ENCODE results near the gene ASB11.
A peak's percentile ranks its signal among the peaks of the same experiment; 100 is the strongest.

The ASB11 gene, protein sequence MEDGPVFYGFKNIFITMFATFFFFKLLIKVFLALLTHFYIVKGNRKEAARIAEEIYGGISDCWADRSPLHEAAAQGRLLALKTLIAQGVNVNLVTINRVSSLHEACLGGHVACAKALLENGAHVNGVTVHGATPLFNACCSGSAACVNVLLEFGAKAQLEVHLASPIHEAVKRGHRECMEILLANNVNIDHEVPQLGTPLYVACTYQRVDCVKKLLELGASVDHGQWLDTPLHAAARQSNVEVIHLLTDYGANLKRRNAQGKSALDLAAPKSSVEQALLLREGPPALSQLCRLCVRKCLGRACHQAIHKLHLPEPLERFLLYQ
- long read RNA-seq, donor 1 = 0 reads
- long read RNA-seq, donor 2 = 0 reads
- long read RNA-seq, donor 3 = 0 reads
- long read RNA-seq, donor 4 = 0 reads
- long read RNA-seq, donor 5 = 0 reads
- long read RNA-seq, donor 6 = 0 reads
- long read RNA-seq, donor 7 = 0 reads
- long read RNA-seq, donor 8 = 0 reads

DNA sequence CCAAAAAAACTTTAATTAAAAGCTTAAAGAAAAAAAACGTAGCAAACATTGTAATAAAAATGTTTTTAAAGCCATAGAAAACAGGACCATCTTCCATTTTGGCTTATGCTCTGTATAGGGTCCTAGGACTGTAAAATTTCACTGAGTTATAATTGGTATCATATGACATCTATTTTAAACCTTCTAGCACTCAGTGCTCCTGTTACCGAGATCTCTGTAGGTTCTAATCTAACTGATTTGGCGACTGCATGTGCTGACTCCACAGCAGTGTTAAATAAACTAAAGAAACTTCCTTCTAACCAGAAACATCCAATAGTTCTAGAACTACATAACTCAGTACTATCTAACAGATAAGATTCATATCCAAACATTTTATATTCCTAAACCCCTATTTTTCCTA is at the start of gene ASB11:
Gene ASB11, minus strand, starts transcription at position 132 of the 400 bp plus-strand sequence. Its CDS starts 35 bp downstream, at position 97.
- DNase-seq = no peak

DNA sequence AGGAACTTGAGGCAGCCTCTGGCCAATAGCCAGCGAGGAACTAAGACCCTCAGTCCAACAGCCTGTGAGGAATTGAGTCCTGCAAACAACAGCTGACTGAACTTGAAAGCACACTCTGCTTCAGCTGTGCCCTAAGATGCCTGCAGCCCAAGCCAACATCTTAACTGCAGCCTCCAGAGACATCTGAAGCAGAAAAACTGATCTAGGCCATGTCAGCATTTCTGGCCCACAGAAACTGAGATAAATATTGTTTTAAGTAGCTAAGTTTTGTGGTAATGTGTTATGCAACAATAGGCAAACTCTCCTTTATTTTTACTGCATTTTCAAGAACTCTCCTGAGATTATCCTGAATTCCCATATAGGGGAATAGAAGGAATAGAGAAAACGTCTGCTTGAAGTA is 44.3 kb upstream of the ASB11 start:
- no peak for DNase-seq

DNA sequence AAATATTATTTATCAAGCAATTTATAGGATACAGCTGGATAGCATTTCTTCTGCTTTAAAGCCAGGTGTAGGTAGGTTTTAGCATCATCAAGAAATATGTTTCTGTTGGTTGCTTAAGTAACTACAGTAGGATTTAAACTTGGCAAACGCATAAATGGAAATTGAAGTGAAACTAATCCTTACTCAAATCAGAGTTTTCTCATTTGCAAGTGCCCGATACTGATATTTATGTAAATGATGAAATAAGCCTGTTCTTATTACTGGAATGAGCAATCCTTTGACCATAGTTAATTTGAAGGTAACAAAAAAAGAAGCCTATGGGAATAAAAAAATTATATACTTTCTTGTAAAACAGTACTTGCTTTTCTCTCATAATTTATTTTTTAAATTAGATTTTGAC is 43.1 kb upstream of the ASB11 start:
- no peak for DNase-seq

DNA sequence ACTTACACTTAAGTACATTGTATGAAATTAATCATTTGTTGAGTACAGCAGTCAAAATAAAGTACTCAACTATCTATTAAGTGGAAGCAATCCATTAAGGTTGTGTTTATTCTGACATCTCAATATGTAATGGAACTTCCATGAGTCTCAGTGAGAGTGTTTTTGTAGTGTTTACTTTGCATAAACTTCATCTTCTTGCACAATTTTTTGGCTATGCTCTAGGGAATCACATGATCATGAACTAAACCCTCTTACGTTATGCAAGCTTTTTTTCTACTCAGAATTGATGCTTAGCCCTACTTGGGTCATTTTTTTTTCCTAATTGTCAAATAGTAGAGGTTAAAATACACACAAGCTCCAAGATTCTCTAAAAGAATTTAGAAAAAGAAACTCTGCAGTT is 41.0 kb upstream of the ASB11 start:
- no peak for DNase-seq

DNA sequence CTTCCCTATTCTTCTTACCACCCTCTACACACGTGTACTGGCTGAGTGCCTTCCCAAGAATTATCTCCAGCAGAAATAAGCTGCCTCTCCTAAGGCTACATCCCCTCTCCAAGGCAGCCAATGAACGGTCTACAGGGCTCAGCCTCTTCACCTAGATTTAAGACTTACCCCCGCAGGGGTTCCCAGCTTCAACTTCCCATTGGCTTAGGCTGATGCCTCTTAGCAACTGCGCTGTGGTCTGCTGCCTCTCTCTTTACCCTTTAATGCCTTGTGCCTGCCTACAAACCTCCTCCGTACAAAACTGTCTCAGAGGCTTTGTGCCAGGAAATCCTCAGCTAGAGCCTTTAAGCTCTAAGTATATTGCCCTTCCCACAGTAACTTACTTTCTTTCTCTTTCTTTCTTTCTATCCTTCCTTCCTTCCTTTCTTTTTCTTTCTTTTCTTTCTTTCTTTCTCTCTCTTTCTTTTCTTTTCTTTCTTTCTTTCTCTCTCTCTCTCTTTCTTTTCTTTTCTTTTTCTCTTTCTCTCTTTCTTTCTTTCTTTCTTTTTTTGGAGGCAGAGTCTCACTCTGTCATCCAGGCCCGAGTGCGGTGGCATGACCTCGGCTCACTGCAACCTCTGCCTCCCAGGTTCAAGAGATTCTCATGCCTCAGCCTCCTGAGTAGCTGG is 35.0 kb upstream of the ASB11 start:
- DNase-seq = no peak

DNA sequence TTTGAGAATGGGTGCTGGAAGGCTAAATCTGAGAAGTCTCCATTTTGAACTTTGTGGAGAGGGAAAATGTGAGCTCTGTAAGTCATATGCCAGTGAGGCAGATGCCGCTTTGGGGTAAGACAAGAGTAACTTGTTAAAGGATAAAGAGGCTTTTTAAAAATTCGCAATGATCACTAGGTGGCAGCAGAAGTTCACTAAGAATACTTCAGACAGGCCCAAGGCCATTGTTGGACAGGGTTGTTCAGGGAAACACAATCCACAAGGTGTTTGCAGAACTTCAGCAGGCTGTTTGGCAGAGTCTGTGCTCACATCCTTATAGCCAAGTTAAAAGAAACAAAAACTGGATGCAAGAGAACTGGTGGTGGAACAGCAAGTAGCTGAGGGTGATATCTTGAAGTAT is 33.6 kb upstream of the ASB11 start:
- no peak for DNase-seq

DNA sequence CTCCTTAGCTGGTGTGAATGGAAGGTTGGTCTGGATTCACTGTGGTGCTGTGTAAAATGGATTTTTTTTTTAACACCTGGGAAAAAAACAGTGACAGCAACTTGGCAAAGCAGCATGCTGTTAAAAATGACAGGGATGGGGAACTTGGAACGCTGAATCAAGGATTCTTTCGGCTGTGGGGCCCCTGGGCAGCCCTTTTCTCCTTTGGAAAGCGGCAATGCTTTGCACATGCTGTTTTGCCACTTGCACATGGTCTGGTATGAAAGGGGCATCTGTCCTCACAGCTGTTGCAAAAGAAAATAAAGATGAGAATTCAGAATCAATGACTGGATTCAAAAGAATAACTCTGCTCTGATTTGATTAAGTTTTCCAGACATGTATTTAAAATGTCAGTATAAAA is 30.5 kb upstream of the ASB11 start:
- DNase-seq = no peak

DNA sequence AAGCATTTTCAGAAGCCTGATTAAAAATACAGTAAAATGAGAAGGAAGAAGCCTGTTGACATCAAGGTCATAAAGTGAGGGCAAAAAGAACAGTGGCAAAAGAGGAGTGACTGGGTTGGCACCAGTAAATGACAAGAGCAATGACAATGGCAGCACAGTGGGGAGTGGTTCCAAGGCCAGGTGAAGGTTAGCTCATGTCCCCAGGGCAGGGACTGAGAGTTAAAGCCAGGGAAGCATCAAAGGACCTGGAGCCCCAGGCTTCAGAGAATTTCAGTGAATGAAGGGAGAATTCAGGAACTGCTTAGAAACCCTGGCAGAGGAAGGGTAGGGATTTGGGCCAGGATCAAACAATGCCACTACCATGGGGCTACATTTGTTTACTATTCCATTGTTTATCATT is 28.7 kb upstream of the ASB11 start:
- no peak for DNase-seq

DNA sequence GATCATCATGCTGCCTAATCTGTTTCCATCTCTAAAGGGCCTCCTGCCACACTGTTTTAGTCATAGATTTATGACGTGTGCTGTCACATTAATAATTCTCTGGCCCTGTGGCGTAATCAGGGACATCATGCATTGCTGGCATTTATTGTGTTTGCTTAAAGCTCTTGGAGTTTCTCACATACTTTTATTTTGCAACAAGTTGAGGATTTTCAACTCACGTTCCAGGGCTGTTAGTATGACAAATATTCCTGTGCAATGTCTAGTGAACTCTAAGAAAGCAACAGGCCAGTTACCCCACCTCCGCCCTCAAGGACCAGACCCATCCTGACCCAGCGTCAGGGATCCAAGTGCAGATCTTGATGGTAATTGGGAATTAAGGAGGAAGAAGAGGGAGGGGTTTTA is 27.6 kb upstream of the ASB11 start:
- DNase-seq = no peak

DNA sequence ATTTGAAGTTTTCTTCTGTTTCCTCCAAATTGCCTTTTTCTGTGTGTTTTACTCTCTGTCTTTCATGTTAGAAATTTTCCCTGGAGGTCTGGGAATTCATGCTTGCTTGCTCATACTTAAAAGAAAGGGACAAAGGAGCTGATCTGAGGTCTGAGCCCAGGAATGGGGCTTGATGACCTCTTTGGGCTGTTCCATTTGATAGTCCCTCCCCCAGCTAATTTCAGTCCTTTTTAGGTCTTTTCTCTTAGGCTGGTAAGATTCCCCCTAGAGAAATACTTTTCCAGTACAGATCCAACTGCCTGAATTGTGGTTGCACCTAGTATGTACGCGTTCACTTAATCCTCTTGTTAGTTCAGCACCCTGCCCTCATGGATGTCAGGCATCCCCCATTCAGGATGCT is 25.4 kb upstream of the ASB11 start:
- DNase-seq = no peak

DNA sequence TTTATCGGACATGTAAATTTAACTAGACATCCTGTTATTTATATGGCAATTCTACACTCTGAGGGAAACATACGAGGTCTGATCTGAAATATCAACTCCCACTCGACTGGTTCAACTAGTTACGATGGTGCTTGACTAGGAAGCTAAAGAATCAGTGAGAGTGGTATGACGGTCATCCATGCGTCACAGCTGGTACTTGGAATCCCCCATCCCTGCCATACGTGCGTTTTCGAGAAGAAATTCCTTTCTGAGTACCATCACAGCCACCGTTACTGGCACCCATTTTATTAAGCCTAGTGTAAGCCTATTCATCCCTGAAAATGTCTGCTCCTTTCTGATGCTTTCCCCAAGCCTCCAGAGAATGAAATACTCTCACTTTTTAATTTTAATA is 20.6 kb upstream of the ASB11 start:
- no peak for DNase-seq

DNA sequence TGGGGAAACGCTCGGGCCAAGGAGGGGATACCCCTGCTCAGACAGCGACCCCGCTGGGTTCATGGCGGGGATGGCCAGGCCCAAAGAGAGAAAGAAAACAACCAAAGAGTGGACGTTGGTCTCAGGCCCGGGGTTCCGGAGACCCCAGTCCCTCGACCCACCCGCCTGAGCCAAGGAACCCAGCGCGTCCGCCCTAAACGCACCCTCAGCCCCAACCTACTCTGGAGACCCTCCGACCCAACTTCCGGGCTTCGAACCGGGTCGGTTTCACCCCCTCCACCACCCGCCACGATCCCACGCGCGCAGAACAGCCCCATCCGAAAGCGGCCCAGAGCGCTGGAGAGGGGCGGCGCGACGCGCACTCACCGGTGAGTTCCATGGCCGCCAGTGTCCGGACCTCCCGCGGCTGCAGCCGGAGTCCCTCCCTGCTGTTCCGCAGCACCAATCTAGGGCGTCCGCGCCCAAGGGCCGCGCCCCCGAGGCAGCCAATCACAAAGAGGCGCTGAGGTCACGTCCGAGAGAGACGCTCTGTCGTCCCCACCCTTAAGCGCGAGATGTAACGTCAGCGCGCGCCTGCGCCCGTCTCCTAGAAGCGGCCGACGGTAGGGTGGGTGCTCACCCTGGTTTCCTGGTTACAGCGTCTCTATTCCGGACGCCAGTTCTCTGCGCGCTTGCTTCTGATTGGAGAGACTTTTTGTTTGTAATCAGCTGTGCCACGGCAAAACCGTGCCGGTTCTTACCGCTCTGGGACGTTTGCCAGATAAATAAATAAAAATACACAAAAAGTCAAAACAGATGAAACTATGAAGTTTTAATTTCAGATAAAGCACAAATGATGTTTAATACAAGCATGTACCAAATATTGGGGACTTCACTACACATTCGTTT is 19.9 kb upstream of the ASB11 start, which contains the start of gene PIGA:
Gene PIGA, minus strand, starts transcription at position 389 of the 888 bp plus-strand sequence. CDS start 3,593 bp downstream, outside the sequence.
- peak; percentile 74 for DNase-seq

DNA sequence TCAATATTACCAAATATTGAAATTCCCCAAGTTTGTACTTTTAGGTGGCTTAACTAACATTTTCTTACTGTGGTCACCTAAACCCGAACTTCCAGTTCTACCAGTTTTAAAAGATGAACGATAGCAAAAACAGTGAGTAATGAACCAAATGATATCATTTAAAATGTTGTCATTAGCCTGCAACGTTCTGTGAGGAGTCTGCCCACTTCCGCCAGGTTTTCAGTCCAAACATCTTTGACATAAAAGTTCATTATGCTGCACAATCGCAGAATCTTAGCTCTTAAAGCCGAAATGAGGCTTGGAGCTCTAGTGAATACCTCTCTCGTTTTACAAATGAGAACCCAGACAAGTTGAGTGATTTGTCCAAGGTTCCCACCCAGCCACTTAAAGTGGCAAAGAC is 19.1 kb upstream of the ASB11 start:
- DNase-seq = no peak

DNA sequence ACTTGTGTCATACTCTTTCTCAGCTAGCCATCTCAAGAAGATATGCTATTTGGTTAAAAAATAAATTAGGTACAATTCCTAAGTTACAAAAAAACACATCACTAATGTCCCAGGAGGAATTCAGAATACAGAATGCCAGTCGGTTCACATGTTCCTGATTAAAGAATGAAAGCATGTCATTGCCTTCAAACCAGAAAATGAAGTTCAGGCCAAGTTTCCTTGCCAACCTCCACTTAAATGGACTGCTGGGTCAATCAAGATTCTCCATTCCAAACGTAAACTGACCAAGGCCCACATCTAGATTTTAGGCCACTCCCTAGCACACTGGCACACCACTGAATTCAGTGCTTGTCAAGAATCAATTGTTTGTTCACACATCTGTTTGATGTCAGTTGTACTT is 13.4 kb upstream of the ASB11 start:
- DNase-seq = no peak

DNA sequence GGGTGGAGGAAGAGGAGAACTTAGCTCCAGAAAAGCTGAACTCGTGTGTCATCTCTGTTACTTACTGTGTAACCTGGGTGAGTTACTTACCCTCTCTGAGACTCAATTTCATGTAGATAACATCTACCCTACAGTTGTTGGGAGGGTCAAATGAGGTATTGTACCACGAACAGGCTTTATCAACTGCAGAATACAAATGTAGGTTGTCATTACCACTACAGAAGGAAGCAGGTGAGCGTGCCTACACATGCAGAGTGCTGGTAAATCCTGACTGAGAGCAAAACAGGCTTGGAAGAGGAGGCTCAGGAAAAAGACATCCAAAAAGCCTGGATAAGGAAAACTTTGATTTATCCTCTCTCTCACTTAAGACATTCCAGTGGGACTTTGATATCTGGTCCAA is 12.7 kb upstream of the ASB11 start:
- DNase-seq = no peak

DNA sequence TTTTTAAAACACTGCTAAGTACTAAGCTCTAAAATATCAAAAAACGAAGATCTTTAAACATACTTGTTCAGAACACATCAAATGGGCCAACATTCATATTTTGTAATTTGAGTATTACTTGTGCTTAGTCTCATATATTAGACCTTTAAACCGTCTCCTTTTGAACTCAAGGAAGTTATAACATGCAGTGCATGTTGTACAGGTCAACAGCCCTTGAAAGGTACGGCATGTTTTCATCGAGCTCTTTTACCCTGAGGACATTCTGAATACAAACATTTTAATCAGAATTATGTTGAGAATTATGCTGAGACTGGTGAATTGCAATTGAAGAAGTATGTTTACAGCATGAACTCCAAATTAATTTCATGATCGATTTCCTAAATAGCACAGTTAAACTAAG is 7.0 kb upstream of the ASB11 start:
- no peak for DNase-seq

DNA sequence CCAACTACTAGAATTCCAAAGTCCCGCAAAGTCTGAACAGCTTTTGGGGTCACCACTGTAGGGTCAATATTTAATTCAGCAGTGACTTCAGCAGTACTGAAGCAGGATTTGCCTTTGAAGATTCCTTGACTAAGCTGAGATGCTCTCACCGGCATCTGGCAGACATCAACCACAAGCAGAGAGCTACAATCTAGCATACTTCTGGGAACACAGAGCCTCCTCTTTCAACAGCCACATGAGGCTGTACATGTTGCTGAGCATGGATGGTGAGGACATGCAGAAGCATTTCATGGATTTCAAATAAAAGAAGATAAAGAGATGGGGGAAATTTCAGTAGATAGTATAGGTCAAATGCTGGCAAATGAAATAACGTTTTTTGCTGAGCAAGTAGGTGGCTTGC is 6.6 kb upstream of the ASB11 start:
- no peak for DNase-seq

DNA sequence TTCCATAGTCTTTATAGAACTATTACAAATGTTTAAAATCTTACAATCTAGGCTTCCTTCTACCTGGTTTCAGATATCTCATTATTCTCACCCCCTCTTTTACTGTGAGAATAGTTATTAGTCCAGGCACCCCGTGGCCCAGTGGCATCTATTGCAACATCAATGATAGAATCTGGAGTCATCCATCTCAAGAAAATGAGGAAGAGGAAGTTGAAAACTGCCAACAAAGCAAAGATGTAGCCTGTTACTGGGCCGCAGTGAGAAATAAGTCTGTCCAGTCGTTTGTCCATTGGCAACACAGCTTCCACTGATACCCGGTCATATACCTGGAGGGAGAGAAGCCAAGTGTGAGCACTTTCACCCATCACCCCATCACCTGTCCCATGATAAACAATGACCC is 6.0 kb upstream of the ASB11 start:
- no peak for DNase-seq

DNA sequence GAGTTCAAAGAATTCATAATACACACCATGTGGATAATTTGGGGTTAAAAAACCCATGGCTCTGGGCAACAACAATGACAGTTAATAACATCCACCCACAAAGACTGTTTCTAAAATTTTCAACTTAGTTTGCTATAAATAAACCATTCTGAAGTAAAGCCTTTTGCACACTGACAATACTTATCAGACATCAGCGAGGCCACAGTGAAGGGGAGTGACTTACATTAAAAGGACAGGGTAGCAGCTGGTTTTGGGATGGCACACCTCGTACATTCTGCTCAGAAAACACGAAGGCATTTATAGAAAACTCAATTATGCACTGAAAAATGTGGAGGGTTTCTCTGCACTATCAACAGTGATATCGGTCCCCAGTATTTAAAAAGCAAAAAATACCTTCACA is 4.9 kb upstream of the ASB11 start:
- DNase-seq = no peak

DNA sequence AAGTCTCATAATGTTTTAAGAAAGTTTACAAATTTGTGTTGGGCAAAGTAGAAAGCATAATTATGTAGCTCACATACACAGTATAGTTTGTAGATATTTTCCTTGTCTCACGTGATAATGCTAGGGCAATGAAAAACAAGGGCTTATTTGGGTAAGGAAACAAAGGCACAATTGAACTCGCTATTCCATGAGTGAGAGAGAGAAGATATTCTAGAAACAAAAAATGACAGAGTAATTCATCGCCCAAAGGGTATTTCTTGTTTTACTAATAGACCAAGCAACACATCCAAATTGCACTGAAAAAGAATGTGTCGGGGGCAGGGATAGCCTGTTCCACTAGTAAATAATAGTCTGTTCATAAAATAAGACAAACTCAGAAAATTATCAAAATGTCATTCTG is 3.6 kb upstream of the ASB11 start:
- no peak for DNase-seq

DNA sequence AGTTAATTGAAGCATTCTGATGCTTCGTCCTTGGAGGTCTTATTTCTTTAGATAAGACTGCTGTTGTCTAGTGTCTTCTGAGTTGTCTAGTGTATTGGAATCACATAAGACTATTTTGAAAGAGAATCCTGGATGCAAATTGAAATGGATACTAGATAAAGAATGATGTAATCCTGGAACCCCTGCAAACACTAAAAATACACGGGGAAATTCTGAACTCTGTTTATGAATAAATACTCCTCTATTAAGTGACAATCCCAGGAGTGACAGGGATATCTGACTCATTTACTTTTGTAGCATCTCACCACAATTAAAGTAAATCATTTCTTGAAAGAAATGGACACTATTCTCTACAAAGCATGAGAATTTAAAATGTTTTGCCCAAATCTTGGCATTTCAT is 968 bp downstream of the ASB11 start:
- DNase-seq = no peak

DNA sequence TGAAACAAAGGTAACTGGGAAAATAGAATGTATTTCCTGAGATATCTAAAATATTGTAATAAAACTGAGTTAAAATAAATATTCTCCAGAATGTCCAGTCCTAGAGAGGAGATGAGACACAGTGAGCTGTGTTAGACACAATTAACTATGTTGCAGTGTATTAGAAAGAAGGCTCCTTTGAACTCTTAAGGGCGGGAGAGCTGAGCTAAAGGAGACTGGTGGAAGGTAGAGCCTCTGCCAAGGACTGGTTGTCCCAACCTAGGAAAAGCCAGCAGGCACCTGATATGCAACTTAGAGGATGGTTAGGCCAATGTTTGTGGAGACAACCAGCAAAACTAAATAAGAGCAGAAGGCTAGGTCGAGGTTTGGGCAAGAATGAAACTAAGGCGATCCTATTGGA is 4.3 kb downstream of the ASB11 start:
- no peak for DNase-seq

DNA sequence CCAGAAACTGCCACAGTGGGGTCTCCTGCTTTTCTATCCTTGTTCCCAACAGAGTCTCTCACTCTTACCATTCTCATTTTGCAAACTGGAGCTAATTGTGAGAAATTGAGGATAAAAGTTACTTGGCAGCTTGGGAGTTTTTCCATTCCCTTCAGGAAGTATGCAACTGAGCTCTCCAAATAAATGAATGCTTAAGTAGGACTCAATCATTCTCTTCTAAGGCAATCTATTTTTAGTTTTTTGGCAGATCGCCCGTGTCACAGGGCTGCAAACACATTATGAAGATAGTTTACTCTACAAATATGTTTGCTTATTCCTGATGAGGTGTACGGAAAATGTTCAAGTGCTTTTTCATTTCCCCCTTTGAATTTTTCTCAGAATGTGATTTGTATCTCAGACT is 5.3 kb downstream of the ASB11 start:
- DNase-seq = no peak

Measured in right kidney (tissue), 9 donors.